Neural cell (in vitro differentiated cells): ENCODE measurements around the gene EREG.

ENCODE experiments used
- EZH2 ChIP-seq: fragments of 200-600, 300-800 bp; shearing (Covaris generic), sonication (generic); IDR thresholded peaks from 2 replicates; pipeline ENCODE4 v1.6.1; 2014; ENCODE audit warnings: antibody characterized with exemption, low read length, borderline replicate concordance, mild to moderate bottlenecking; ENCODE audit not compliant: insufficient read depth, poor library complexity, severe bottlenecking
- MXI1 ChIP-seq: fragments of 450-650 bp; conservative IDR thresholded peaks from 2 replicates; pipeline ENCODE4 v1.6.1; 2014; ENCODE audit warnings: antibody characterized with exemption, mild to moderate bottlenecking; ENCODE audit not compliant: poor library complexity, severe bottlenecking
- POLR2AphosphoS5 ChIP-seq: IDR thresholded peaks from 2 replicates; pipeline ENCODE4 v1.6.1; 2012
- RAD21 ChIP-seq: fragments of 450-650 bp; conservative IDR thresholded peaks from 2 replicates; pipeline ENCODE4 v1.6.1; 2014; ENCODE audit warnings: antibody characterized with exemption, mild to moderate bottlenecking, moderate library complexity
- TF ChIP-seq, protein P1 (sequence below): fragments of 450-650 bp; IDR thresholded peaks from 2 replicates; pipeline ENCODE4 v1.5.1; 2014; ENCODE audit warnings: antibody characterized with exemption, mild to moderate bottlenecking, moderate library complexity; ENCODE audit not compliant: poor library complexity, severe bottlenecking

DNA sequence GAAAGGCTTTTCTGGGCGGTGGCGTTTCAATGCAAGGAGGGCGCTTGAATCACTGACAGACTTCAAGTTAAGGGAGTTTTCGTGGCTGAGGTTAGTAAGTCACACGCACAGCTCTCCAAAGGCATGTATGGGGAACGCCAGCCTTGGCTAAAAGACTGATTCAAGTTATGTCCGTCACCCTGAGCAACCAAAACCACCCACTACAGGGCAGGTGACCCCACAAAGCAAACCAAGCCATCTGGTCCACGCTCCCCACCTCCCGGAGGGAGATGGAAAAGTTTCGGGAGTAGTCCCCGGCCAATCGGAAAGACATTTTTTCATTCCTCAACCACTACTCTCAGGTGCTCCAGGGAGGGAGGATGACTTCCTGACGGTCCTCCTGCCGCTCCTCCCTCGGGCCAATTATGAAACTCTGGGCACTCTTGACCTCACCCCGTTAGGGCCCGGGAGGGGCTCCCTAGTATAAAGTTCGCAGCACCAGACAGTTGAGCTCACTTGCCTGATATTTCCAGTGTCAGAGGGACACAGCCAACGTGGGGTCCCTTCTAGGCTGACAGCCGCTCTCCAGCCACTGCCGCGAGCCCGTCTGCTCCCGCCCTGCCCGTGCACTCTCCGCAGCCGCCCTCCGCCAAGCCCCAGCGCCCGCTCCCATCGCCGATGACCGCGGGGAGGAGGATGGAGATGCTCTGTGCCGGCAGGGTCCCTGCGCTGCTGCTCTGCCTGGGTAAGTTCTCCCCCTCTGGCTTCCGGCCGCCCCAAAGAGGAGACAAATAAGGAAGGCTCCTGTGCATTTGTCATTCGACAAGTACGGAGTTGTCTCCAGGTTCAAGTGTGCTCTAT lies at the start of gene EREG:
- TF ChIP-seq EZH2, result no peak
- TF ChIP-seq, protein P1, sequence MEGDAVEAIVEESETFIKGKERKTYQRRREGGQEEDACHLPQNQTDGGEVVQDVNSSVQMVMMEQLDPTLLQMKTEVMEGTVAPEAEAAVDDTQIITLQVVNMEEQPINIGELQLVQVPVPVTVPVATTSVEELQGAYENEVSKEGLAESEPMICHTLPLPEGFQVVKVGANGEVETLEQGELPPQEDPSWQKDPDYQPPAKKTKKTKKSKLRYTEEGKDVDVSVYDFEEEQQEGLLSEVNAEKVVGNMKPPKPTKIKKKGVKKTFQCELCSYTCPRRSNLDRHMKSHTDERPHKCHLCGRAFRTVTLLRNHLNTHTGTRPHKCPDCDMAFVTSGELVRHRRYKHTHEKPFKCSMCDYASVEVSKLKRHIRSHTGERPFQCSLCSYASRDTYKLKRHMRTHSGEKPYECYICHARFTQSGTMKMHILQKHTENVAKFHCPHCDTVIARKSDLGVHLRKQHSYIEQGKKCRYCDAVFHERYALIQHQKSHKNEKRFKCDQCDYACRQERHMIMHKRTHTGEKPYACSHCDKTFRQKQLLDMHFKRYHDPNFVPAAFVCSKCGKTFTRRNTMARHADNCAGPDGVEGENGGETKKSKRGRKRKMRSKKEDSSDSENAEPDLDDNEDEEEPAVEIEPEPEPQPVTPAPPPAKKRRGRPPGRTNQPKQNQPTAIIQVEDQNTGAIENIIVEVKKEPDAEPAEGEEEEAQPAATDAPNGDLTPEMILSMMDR, result no peak
- no peak for TF ChIP-seq RAD21
- no peak for TF ChIP-seq POLR2AphosphoS5
- no peak for TF ChIP-seq MXI1
